ENCODE data around the gene COX7A2. TPM values are rescaled to one million over a fixed set of nuclear protein-coding genes. Genes with fewer than 3 reads are reported as not detected.

COX7A2 gene
- polyA plus RNA-seq, 1 donor, result 211 TPM

GRCh38 chr6:75220357-75220756 lies 23.2 kb downstream of the COX7A2 start:
- DNase-seq (ENCODE audit: low read depth), result no peak

GRCh38 chr6:75219263-75219662 lies 24.3 kb downstream of the COX7A2 start:
- no peak for DNase-seq (ENCODE audit: low read depth)

- no peak for DNase-seq (ENCODE audit: low read depth)
Measured at GRCh38 chr6:75217193-75217592, 26.4 kb downstream of the COX7A2 start.

- DNase-seq (ENCODE audit: low read depth), result no peak
Measured at GRCh38 chr6:75215291-75215690, 28.3 kb downstream of the COX7A2 start.

GRCh38 chr6:75213732-75214131 lies 29.9 kb downstream of the COX7A2 start:
- DNase-seq (ENCODE audit: low read depth), result no peak

GRCh38 chr6:75213112-75213511 lies 30.5 kb downstream of the COX7A2 start:
- DNase-seq (ENCODE audit: low read depth), result no peak

GRCh38 chr6:75211920-75212590 lies 31.5 kb downstream of the COX7A2 start:
- no peak for DNase-seq (ENCODE audit: low read depth)

GRCh38 chr6:75210885-75211739 lies 32.5 kb downstream of the COX7A2 start:
- DNase-seq (ENCODE audit: low read depth), result no peak

- DNase-seq (ENCODE audit: low read depth), result no peak
Measured at GRCh38 chr6:75209184-75209723, 34.3 kb downstream of the COX7A2 start.

- DNase-seq (ENCODE audit: low read depth), result no peak
Measured at GRCh38 chr6:75208298-75209183, 35.1 kb downstream of the COX7A2 start.

- DNase-seq (ENCODE audit: low read depth), result no peak
Measured at GRCh38 chr6:75206576-75207342, 36.8 kb downstream of the COX7A2 start.

- DNase-seq (ENCODE audit: low read depth), result peak; percentile 97
Measured at GRCh38 chr6:75205776-75206575, 37.6 kb downstream of the COX7A2 start, which contains the start of gene COL12A1. Gene COL12A1 (minus strand): TSS chr6:75206053. CDS start chr6:75202792, 3,261 bp downstream.

- no peak for DNase-seq (ENCODE audit: low read depth)
Measured at GRCh38 chr6:75204959-75205775, 38.4 kb downstream of the COX7A2 start.

GRCh38 chr6:75204217-75204958 lies 39.2 kb downstream of the COX7A2 start:
- no peak for DNase-seq (ENCODE audit: low read depth)

GRCh38 chr6:75203721-75204120 lies 39.9 kb downstream of the COX7A2 start:
- DNase-seq (ENCODE audit: low read depth), result no peak

- no peak for DNase-seq (ENCODE audit: low read depth)
Measured at GRCh38 chr6:75202676-75203131, 40.9 kb downstream of the COX7A2 start.

GRCh38 chr6:75201901-75202672 lies 41.5 kb downstream of the COX7A2 start:
- no peak for DNase-seq (ENCODE audit: low read depth)

GRCh38 chr6:75201021-75201420 lies 42.6 kb downstream of the COX7A2 start:
- DNase-seq (ENCODE audit: low read depth), result no peak
